ENCODE results near the gene PITPNM3. TPM values are rescaled to one million over a fixed set of nuclear protein-coding genes. Genes with fewer than 3 reads are reported as not detected.

The PITPNM3 gene
- polyA plus RNA-seq, 1 donor from 2014 or later = 3.0 TPM

DNA sequence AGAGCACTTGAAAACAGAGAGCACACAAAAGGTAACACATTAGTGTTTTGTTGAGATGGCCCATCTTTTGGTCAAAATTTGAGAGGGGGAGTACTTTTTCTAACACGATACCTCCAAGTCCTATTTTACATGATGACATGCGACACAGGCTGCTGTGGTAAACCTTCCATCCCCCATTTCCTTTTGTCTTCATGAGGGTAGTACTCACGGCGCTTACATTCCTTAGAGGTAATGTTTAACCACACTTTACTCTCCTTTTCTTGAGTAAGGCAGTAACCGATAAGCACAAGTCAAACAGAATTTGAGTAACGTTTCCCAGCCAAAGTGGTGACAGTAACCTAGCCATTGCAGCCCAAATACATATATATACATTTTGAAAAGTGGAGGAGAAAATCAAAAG lies 35.8 kb upstream of the PITPNM3 start:
- no peak overlapping the region for H3K27ac ChIP-seq (ENCODE audit: low read length)
- TF ChIP-seq TAF1 (IDR thresholded peaks at IDR 0.05; ENCODE audit: low read depth) (no peak), MXI1 (conservative IDR thresholded peaks at IDR 0.05; ENCODE audit: poor library complexity, severe bottlenecking) (no peak), RAD21 (conservative IDR thresholded peaks at IDR 0.05) (no peak), EP300 (conservative IDR thresholded peaks at IDR 0.05; ENCODE audit: poor library complexity, severe bottlenecking) (no peak), POLR2AphosphoS5 (IDR thresholded peaks at IDR 0.05) (no peak), SMC3 (conservative IDR thresholded peaks at IDR 0.05; ENCODE audit: poor library complexity) (no peak), EZH2 (IDR thresholded peaks at IDR 0.05; ENCODE audit: borderline replicate concordance, insufficient read depth, low read length, poor library complexity, severe bottlenecking) (no peak)
- TF ChIP-seq, protein P1, sequence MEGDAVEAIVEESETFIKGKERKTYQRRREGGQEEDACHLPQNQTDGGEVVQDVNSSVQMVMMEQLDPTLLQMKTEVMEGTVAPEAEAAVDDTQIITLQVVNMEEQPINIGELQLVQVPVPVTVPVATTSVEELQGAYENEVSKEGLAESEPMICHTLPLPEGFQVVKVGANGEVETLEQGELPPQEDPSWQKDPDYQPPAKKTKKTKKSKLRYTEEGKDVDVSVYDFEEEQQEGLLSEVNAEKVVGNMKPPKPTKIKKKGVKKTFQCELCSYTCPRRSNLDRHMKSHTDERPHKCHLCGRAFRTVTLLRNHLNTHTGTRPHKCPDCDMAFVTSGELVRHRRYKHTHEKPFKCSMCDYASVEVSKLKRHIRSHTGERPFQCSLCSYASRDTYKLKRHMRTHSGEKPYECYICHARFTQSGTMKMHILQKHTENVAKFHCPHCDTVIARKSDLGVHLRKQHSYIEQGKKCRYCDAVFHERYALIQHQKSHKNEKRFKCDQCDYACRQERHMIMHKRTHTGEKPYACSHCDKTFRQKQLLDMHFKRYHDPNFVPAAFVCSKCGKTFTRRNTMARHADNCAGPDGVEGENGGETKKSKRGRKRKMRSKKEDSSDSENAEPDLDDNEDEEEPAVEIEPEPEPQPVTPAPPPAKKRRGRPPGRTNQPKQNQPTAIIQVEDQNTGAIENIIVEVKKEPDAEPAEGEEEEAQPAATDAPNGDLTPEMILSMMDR (IDR thresholded peaks at IDR 0.05; ENCODE audit: poor library complexity, severe bottlenecking) = no peak
- TF ChIP-seq, protein P2, sequence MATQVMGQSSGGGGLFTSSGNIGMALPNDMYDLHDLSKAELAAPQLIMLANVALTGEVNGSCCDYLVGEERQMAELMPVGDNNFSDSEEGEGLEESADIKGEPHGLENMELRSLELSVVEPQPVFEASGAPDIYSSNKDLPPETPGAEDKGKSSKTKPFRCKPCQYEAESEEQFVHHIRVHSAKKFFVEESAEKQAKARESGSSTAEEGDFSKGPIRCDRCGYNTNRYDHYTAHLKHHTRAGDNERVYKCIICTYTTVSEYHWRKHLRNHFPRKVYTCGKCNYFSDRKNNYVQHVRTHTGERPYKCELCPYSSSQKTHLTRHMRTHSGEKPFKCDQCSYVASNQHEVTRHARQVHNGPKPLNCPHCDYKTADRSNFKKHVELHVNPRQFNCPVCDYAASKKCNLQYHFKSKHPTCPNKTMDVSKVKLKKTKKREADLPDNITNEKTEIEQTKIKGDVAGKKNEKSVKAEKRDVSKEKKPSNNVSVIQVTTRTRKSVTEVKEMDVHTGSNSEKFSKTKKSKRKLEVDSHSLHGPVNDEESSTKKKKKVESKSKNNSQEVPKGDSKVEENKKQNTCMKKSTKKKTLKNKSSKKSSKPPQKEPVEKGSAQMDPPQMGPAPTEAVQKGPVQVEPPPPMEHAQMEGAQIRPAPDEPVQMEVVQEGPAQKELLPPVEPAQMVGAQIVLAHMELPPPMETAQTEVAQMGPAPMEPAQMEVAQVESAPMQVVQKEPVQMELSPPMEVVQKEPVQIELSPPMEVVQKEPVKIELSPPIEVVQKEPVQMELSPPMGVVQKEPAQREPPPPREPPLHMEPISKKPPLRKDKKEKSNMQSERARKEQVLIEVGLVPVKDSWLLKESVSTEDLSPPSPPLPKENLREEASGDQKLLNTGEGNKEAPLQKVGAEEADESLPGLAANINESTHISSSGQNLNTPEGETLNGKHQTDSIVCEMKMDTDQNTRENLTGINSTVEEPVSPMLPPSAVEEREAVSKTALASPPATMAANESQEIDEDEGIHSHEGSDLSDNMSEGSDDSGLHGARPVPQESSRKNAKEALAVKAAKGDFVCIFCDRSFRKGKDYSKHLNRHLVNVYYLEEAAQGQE (IDR thresholded peaks at IDR 0.05; ENCODE audit: borderline replicate concordance) = no peak
- H2AFZ ChIP-seq (ENCODE audit: low read depth, low read length) = no peak overlapping the region
- no peaks in the 10 kb centered on the region for H3K79me2 ChIP-seq (replicated peaks; ENCODE audit: insufficient read depth, low read length)
- H3F3A ChIP-seq (ENCODE audit: insufficient read depth, low read length, poor library complexity, severe bottlenecking) = no peaks in the 10 kb centered on the region
- no peak overlapping the region for H3K4me3 ChIP-seq (ENCODE audit: low read length)
- peaks cover 4% of the 10 kb centered on the region for H3K36me3 ChIP-seq (ENCODE audit: insufficient read depth, low read length)
- no peaks in the 10 kb centered on the region for H3K9me3 ChIP-seq (ENCODE audit: low read length)
- no peak overlapping the region for H3K4me2 ChIP-seq (ENCODE audit: low read length)
- no peaks in the 10 kb centered on the region for H3K27me3 ChIP-seq (ENCODE audit: insufficient read depth, low read depth, low read length)
- no peaks in the 10 kb centered on the region for H3K9me2 ChIP-seq (ENCODE audit: insufficient read depth, low read length)
- H3K9ac ChIP-seq (ENCODE audit: low read length) = no peak overlapping the region
- no peaks in the 10 kb centered on the region for H4K20me1 ChIP-seq (ENCODE audit: insufficient read depth)

DNA sequence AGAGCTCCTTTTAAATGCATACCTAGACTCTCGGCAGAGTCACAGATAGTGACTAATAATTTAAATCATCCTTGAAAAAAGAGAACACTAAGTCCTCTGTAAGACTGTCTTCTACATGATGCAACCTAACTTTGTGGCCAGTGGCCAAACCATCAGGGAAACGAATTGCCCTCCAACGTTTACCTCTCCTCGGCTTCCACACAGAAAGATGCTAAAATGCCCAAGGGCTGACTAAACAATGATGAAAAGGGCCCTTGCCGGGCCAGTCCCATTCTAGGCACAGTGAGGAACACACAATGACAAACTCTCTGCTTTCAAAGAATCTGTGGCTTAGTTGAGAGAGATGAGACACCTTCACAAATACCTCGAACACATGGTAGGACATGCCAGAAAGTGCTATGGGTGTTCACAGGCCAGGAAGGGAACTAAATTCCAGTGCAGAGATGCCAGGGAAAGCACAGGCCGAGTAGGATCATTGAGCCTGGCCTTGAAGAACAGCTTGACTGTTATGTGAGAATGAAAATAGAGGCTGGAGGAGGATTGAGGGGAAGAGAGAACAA lies 35.3 kb upstream of the PITPNM3 start:
- H3K27ac ChIP-seq (ENCODE audit: low read length) = no peak overlapping the region
- H3K9me3 ChIP-seq (ENCODE audit: low read length) = no peaks in the 10 kb centered on the region
- H3K4me2 ChIP-seq (ENCODE audit: low read length) = no peak overlapping the region
- peaks cover 4% of the 10 kb centered on the region for H3K36me3 ChIP-seq (ENCODE audit: insufficient read depth, low read length)
- TF ChIP-seq TAF1 (IDR thresholded peaks at IDR 0.05; ENCODE audit: low read depth) (no peak), SMC3 (conservative IDR thresholded peaks at IDR 0.05; ENCODE audit: poor library complexity) (no peak), POLR2AphosphoS5 (IDR thresholded peaks at IDR 0.05) (no peak), EZH2 (IDR thresholded peaks at IDR 0.05; ENCODE audit: borderline replicate concordance, insufficient read depth, low read length, poor library complexity, severe bottlenecking) (no peak), EP300 (conservative IDR thresholded peaks at IDR 0.05; ENCODE audit: poor library complexity, severe bottlenecking) (no peak), RAD21 (conservative IDR thresholded peaks at IDR 0.05) (no peak), MXI1 (conservative IDR thresholded peaks at IDR 0.05; ENCODE audit: poor library complexity, severe bottlenecking) (no peak)
- TF ChIP-seq, protein P1 (IDR thresholded peaks at IDR 0.05; ENCODE audit: poor library complexity, severe bottlenecking) = no peak
- TF ChIP-seq, protein P2 (IDR thresholded peaks at IDR 0.05; ENCODE audit: borderline replicate concordance) = no peak
- H3K27me3 ChIP-seq (ENCODE audit: insufficient read depth, low read depth, low read length) = no peaks in the 10 kb centered on the region
- H4K20me1 ChIP-seq (ENCODE audit: insufficient read depth) = no peaks in the 10 kb centered on the region
- H3K79me2 ChIP-seq (replicated peaks; ENCODE audit: insufficient read depth, low read length) = no peaks in the 10 kb centered on the region
- no peak overlapping the region for H2AFZ ChIP-seq (ENCODE audit: low read depth, low read length)
- no peaks in the 10 kb centered on the region for H3F3A ChIP-seq (ENCODE audit: insufficient read depth, low read length, poor library complexity, severe bottlenecking)
- H3K9me2 ChIP-seq (ENCODE audit: insufficient read depth, low read length) = no peaks in the 10 kb centered on the region
- H3K4me3 ChIP-seq (ENCODE audit: low read length) = no peak overlapping the region
- no peak overlapping the region for H3K9ac ChIP-seq (ENCODE audit: low read length)
